ENCODE data around the gene CAMTA1.

Gene CAMTA1

DNA sequence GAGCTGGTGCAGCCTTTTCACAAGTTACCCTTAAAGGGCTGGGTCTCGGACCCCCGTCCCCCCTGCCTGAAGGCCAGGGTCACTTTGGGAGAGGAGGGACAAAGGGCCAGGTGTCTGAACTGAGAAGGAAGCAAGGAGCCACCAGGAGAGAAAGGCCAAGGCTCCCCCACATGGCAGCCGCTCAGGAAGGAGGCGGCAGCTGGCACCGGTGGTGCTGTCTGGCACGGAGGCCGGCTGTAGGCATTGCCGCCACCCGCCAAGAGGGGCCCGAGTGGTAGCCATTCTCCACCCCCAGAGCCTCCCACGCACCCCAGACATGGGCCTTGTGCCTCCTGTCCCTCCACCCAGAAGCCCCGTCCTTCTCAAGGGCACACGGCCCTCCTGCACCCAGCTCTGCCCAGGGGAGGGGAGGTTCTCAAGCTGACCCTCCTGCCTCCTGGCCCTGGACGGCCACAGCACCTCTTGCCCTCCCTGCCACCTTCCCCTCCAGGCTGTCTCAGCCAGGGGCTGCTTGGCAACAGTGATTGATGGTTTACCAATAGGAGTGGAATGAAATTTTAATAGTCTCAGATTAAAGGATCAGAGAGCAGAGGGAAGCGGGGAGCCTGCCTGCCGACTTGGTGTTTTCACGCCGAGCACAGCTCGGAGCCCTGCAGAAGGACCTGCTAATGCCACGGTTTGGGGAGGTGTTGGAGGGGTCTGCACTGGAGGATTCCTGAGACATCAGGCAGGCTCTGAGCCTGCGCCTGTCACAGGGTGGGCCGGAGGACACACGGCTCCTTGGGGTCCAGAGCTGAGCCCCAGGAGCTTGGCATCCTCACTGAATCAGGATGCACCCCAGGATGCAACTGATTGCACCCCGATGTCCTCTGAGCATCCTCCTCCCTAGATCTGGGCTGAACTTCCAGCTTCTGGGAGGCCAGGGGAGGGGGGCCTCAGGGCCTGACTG lies 773.9 kb downstream of the CAMTA1 start:
- no peak for DNase-seq

DNA sequence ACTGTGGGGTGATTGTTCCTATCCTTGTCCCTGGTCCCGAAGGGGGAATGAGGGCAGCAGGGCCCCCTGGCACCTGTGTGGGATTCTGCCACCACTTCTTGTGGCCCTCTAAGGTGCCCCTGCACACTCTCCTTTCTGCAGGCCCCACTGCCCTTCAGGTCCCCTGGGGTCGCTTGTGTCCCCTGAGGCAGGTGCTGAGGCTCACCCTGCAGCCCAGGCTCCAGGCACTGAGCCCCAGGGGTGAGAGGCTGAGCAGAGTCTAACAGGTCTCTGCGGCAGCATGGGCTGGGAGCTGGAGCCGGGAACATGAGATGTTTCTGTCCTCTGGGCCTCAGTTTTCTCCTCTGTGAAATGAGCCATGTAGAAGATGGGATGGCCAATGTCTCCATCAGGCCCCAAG lies 774.9 kb downstream of the CAMTA1 start:
- no peak for DNase-seq

DNA sequence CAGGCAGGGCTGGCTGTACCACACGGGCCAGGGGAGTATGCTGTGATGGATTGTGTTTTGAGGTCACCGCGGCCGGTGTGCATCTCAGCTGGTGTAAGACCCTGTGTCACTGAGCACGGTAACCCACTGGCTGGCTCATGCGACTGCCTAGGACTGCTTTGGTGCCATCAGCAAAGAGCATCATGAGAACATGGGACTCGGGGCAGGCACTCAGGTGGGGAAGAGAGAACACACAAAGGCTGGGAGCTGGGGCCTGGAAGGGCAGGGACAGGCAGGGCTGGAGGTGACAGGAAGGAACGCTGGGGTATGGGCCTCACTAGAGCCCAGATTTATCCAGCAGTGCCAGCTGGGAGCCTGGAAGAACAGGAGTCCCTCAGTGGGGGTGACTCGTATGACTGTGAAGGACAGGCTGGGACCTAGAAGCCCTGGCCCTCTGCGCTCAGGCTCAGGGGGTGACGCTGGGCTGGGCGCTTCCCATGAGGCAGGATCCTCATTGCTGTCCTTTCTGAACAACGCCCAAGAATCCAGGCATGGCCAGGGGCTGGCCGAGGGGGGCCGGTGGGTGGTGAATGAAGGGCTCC lies 775.4 kb downstream of the CAMTA1 start:
- no peak for DNase-seq

DNA sequence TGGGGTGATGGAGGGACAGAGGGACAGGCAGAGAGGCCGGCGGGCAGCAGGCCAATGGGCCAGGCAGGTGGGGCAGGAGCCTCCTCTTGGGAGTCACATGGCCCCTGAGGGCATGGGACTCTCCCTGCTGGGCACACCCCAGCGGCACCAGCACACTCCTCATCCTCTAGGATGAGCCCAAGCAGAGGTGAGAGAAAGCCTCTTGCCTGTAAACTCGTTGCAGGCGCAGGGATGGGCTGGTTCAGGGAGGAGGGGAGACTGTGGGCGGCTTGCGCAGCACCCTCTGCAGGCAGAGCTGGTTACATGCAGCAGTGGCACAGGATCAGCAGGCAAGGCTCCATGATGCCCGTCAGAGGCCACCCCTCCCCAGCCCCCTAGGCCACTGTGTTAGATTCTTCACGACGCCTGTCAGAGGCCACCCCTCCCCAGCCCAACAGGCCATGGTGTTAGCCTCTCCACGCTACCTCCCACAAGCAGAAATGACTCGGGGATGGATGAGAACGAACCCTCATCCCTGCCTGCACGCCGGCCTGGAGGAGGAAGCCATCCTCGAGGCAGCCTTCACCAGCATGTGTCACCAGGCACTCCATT lies 776.2 kb downstream of the CAMTA1 start:
- no peak for DNase-seq

DNA sequence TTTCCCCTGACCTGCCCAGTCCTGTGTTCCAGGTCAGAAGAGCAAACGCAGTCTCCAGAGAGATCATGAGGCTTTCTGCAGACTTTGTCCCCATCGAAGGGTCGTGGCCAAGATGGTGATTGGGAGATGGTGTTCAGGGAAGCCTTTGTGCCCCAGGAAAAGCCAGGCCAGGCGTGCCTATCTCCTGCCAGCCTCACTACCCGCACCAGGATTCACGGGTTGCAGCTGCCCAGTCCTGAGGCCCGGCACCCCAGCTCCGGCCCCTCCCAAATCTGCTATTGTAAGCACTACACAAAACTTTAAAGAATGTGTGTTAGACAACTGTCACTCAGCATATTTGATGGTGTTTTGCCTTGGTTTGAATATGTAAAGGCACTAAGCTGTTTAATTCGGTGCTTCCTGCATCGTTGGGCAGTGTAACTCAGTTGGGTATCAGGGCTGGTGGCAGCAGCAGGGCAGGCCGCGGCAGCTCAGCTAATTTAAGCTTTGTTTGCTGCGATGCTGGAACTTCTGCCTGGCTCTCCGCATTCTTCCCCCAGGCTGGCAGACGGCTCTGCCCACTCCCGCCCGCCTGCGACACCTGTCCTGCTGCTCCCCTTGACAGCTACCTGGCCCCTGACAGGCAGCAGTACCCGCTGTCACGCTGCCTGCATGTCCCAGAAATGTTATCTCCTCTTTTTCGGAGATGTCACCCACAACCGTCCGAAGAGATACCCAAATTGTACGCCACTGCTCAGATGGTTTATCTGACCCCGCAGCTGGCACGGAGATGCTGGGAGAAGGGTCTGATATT lies 776.9 kb downstream of the CAMTA1 start:
- no peak for DNase-seq

DNA sequence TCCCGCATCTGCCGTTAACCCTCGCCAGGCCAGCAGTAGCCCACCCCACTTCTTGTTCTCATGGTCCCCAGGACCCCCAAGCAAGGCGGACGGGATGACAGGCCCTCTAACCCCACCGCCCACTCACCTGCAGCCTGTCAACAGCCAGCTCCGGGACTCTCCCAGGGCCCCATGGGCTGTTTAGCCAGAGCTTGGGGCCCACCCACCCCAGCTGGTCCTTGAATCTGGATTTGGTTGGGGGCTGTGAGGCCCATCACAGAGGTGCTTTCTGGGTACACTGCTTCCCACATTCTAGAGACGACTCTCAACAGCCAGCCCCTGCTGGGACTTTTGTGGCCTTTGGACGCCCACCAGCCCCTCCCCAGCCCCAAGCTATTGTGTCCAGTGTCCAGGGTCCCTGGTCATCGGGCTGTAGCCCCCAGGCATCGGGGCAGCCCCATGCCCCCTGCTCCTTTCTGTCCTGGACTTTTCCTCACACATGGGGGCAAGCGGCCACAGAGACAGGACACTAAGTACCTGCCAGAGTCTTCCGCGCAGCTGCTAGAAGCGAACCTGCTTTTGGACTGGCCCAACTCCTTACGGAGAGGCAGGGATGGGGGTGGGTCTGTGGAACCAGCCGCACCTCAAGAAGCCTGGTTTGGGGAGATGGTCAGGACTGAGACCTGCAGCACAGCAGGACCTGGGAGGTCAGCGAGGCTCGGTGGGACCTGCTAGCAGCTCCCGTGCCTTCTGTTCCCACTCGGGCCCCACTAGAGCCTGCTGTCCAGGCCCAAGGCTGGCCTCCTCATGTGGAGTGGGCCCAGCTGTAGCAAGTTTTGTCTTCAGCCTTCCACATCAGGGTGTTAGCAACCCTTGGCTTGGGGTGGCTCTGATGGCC lies 777.7 kb downstream of the CAMTA1 start:
- DNase-seq: no peak

DNA sequence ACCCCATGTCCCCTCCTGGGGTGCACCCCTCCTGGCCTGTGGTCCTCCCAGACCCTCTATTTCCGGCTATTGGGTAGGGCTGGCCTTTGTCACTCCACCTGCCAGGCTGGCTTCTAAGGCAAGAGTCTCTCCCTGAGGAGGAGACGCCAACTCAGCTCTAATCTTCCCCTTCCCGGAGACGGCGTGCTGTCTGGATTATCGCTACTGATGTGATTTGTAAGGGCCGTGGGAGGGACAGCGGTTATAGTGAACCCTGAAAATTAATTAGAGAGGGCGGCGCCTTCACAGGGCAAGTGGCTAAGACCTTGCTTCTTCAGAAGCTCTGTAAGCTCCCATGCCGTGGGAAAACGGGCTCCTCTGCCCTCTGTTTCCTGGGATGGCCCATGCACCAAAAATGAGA lies 778.9 kb downstream of the CAMTA1 start:
- DNase-seq: no peak

DNA sequence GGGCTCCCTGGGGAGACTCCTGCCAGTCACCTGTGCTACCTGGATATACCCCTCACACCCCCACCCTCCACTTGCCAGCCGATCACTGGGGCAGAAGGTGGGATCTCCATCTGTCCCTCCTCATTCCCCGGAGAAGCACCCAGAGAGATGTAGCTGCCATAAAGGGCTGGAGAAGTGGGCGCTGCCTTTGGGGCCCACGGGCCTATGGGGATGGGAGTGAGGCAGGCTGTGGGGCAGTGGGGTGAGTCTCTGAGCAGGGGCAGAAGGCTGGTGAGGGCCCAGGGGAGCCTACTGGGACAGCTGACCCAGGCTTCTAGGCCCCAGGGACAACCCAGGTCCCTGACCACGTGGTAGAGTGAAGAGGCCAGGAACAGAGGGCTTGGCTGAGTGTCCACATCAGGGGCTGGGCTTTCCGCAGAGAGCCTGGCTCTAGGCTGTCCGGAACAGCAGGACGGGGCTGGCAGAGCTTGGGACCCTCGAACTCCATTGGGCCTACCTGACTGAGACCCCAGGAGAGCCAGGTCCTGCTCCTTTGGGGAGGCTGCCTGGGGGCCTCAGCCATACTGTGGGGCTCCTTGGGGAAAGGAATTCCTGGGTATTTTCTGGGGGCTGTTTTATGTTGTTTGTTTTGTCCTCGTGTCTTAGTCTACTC lies 780.0 kb downstream of the CAMTA1 start:
- no peak for DNase-seq

DNA sequence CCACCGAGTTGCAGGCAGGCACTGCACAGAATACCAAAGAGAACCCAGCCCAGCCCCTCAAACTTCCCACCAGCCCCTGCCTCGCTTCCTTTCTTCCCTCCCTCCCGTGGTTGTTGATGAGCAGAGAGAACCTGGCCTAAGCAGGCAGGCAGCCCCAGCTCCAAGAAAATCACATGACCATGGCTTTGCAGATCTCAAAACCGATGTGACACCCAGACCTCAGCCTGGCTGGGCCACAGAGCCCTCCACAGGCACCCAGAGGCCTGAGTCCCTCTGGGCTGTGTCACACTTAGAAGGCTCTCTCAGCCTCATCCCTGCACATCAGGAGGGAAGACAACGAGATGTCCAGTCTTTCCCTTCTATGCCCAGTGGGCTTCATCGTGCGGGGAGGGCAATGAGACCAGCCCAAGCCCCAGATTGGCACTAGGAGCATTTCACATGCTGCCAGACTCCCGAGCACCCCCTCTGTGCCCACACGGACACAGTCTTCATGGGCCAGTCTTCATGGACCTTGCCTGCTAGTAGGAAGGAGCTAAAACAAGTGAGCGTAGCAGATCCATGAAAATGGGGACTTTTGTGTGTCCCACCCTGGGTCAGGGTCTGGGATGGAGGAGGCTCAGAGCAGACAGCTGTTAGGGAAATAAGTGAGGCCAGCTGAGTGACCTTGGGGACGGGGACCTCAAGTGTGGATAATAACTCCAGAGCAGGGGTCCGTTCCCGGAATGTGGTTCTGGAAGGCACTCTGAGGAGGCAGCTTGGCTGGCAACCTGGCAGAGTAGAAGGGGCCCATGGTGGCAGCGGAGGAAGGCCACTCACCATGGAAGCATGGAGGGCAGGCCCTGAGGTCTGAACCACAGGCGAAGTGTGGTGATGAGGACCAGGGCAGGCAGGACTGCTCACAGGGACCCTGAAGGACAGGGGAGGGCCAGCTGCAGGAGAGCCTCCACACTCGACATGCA lies 781.4 kb downstream of the CAMTA1 start:
- DNase-seq: no peak

DNA sequence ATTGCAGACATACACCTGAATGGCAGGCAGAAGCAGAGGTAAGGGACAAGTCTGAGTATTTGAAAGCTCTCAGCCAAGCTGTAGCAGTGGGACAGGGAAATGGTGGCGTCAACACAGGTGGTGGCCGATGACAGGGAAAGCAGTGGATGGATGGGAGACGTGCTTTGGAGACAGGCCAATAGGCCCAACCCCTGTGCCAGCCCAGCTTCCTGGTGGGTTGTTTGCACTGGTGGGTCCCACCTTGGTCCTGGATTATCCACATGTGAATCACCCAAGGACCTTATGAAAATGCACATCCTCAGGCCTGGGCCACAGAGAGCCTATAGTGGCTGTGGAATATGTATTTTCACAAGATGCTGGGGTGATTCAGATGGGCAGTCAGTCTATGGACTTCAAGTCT lies 782.1 kb downstream of the CAMTA1 start:
- DNase-seq: no peak

DNA sequence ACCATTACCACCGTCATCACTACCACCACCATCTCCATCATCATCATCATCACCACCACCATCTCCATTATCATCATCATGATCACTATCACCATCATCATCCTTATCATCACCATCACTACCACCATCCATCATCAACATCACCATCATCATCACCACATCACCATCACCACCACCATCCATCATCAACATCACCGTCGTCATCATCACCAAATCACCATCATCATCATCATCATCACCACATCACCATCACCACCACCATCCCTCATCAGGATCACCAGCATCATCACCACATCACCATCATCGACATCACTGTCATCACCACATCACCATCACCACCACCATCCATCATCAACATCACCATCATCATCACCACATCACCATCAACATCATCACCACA lies 782.8 kb downstream of the CAMTA1 start:
- DNase-seq: no peak

DNA sequence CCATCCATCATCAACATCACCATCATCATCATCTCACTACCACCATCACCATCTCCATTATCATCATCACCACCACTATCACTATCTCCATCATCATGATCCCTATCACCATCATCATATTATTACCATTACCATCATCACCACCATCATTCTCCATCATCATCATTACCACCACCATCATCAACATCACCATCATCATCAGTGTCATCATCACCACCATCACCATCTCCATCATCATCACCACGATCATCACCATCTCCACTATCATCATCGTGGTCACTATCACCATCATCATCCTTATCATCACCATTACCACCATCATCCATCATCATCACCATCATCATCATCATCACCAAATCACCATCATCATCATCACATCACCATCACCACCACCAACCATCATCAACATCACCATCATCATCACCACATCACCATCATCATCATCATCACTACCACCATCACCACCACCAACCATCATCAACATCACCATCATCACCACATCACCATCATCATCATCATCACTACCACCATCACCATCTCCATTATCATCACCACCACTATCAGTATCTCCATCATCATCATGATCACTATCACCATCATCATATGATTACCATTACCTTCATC lies 783.8 kb downstream of the CAMTA1 start:
- DNase-seq: no peak

DNA sequence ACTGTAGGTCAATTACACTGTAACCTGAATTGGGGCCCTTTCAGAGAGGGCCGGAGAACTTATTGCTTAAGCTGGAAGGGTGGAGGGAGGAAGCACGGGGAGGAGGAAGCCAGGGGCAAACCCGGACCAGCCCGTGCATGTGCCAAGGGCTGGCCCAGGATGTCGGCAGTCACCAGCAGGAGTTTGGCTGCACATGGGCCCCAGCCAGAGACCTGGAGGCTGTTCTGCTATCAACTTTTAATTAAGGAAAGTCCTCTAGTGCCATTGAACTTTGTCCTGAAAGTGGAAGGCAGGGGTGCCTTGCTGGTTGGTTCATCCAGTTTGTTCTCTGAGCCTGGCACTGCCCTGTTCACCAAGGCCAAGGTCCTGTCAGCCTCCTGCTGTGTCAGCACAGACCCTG lies 785.1 kb downstream of the CAMTA1 start:
- no peak for DNase-seq

DNA sequence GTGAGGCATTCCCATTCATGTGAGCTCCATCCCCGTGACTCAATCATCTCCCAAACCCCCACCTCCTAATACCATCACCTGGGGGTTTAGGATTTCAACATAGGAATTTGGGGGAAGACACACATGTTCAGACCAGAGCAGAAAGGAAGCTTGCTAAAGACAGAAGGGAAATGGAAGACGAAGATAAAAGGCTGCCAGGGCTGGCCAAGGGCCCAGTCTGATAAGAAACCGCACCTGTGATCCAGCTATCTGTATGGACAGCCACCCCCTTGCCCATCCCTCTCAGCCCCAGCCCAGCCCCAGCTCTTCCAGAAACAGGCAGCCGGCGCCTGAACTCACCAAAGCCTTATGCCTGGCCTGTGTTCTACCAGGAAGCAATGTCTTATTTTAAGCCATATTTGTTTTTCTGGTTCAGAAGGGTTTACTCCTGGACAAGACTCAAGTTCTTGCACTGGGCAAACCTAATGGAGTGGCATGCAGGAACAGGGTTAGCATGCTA lies 787.4 kb downstream of the CAMTA1 start:
- DNase-seq: no peak

DNA sequence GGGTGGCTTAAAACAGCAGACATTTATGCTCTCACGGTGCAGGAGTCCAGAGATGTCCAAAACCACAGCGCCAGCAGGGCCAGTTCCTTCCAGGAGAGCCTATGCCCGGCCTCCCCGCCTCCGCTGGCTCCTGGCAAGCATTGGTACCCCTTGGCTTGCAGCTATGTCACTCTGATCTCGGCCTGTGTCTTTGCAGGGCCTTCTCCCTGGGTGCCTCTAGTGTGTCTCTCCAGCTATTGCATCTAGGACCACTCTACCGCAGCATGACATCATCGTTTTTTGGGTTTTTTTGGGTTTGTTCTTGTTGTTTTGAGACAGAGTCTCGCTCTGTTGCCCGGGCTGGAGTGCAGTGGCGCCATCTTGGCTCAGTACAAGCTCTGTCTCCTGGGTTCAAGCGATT lies 788.2 kb downstream of the CAMTA1 start:
- no peak for DNase-seq

DNA sequence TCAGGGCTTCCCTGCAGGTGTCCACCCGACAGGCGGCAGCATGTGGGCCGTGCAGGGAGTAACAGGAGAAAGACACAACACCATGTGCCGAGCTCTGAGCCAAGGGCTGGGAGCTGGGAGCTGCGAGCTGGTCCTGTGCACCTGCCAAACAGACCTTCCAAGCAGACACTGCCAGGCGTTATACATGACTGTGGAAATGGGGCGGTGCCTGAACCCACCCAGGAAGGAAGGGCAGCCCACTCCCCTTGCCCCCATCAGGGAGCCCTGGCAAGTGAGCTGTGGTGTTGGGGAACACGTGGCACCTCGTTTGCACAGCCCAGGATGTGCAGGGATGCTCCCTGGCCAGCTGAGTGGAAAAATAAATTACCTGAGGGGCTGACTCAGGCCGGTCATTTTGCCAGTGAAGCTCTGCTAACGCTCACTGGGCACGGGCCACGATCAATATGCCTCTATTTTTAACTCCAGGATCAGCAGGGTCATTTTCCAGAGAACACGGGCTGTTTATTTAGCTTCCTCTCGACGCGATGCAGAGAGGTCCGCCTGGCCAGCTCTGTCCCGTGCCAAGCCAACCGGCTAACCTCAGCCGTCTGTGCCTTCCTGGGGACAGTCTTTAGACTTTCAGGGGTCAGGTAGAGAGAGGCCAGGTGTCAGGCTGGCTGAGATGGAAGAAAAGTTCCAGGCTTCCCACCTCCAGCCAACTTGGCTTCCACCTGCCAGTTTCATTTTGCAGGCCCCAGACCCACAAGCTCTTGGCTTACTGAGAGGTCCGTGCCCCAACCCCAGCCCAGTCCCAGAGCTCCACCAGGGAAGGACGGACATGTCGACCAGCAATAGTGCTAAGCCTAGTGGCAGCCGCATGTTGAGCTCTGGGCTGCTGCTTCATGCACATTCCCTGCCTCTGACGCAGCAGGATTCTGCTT lies 789.1 kb downstream of the CAMTA1 start:
- DNase-seq: no peak

DNA sequence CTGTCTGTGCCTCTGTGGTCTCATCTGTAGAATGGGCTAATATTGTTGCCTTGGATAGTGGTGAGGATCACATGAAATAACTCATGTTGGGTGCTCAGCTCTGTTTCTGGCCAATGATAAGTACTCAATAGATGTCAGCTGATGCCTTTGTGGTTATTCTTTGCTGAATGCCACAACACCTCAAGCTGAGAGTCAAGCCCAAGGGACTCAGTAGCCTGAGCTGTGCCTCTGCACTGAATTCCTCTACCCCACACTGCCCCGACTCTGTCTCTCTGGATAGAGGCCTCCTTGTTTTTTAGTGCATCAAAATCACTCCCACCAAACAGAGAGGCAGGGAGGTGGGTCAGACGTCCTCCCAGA lies 789.8 kb downstream of the CAMTA1 start:
- no peak for DNase-seq

DNA sequence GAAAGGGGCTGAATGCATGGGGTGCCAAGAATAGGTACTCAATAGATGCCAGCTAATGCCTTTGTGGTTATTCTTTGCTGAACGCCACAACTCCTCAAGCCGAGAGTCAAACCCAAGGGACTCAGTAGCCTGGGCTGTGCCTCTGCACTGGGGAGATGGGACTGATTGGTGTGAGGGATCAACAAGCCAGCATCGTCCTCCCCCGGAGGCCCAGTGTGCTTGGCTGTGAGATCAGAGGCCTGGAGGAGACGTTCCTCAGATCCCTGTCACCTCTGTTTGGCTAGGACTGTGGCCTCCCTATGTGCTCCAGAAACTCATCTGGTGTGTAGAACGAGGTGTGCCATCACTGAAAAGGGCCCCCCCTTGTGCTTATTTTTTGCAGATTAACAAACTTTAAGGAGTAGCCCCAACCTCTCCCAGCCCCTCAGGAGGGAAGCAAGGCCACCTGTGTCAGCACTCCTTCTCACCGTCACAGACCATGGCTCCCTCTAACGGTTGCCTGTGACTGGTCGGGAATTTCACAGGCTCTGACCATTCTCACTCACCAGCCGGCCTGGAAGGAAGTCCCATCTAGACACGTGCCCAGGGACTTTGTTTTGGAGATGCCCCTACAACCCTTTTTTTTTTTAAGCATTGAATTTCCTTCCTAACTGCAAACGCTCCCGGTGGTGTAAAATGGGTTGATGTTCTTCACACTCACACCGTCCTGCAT lies 791.8 kb downstream of the CAMTA1 start:
- no peak for DNase-seq

Data from NCI-H1436 (cell line).